GM19467 (cell line): Measurements from ENCODE around the gene CYP27C1.

Experiments used
- ATAC-seq: cut with Tn5 transposase; IDR thresholded peaks from one replicate; pipeline ENCODE4 v1.9.1; 2021; ENCODE audit warnings: mild to moderate bottlenecking, moderate library complexity; ENCODE audit not compliant: unreplicated experiment

Gene CYP27C1

DNA sequence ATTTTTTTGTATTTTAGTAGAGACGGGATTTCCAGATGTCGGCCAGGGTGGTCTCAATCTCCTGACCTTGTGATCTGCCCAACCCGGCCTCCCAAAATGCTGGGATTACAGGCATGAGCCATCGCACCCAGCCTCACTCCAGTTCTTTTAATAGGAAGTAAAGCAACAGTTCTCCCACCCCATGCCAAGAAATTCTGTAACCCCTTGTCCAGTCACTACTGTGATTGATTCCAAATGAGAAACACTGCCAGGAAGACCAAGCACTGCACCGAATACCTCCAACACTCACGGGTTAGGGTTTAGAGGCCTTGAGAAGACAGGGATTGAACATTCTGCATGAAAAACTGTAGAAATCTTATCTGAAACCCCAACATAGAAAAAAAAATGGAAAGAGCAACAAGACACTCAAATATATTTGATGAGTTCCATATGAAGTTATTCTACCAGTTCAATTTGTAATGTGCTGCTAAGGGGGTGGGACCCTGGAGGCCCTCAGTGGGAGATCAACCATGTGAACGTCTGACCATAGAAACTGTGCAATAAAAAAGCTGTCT is 65.0 kb downstream of the CYP27C1 start:
- ATAC-seq: no peak

DNA sequence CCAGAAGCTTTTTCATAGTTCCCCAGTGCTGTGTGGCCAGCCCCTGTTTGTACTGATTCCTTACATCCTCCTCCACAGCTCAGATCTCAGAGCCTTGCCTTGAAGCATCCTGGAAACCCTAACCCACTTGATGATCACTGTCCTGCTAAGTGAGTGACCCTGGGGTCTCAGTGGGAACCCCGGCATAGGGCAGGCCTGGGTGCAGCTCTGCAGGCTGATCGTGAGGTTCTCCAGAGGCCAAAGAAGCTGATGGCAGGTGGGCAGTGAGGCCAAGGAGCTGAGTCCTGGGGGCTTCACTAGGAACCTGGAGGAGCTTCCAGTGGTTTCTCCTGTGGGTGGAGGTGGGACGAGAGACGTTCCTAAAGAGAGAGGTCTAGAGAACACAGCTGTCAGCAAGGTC is 65.7 kb downstream of the CYP27C1 start:
- ATAC-seq: no peak

DNA sequence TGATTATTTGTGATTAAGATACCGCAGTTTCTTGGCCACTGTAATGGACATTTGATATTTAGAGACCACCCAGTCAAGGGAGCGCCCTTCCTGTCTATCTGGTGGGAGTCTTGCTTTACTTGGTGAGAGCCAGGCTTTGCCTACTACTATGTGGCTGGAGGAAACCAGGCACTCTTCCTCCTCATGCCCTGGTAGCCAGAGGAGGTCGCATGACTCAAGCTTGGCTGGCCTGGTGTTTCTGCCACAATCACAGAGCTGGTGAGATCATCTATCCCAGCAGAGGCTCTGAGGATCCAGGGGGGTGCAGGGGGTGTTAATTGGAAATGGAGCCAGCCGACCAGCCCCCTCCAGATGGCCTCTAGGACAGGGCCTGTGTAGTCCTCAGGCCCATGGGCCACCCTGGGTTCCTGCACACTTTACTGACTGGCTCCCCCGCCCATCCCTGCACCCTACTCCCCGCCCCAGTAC is 66.4 kb downstream of the CYP27C1 start:
- ATAC-seq: no peak

DNA sequence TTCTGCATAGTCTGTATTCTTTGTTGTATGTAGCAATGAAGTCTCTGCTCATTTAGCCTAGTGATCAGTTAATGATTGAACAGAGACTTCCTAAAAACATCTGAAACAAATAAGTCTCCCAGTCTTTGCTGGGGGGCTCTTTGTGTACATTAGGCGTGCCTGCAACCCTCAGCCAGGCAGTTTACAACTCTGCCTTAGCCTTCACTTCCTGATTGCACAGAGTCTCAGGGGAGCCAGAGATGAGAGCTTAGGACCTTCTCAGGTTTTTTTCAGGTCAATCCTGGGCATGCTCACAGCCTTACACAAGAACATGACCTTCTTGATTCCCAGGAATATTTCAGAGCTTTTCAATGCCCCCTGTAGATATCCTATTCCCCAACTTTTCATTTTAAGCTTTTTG is 69.1 kb downstream of the CYP27C1 start:
- no peak for ATAC-seq

DNA sequence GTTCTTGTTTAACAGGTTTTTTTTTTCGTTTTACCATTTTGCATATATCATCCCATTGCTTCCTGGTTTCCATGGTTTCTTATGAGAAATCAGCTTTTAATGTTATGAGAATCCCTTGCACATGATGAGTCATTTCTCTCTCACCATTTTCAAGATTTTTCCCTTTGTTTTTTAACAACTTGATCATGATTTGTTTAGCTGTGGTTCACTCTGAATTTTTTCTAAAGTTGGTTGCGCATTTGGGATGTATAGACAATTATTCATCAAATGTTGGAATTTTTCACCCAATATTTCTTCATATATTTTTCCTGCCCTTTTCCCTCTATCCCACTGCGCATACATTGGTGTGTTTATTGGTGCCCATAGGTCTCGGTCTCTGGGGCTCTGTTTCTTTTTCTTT is 70.7 kb downstream of the CYP27C1 start:
- ATAC-seq: no peak

DNA sequence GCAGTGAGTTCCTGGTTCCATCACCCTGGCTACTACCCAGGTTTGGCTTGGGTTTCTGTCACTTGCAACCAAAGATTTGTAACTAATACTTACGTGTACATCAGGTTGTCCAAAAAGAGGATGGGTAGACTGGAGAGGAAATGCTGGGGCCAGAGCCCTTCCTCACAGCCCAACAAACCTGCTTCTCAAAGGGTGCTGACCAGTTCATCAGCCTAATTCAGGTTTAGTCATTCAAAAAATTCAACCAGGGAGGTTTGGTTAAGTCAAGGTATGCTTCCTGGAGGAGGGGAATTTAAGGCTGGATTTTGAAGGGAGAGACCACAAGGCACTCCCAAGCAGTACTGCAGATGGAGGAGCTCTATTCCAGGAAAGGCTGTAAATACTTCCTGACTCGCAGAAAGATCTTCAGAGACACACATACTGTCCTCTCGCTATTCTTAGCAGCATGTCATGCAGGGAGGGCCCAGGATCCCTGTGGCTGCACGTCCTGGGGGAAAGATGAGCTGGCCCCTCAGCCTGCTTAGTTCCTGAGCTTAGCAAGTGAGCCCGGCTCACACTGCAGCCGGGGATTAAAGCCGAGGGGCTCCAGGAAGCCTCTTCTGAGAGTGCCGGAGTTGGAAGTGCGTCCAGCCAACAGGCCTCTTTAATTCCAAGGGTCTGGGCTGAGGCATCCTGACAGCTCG is 73.1 kb downstream of the CYP27C1 start:
- no peak for ATAC-seq

DNA sequence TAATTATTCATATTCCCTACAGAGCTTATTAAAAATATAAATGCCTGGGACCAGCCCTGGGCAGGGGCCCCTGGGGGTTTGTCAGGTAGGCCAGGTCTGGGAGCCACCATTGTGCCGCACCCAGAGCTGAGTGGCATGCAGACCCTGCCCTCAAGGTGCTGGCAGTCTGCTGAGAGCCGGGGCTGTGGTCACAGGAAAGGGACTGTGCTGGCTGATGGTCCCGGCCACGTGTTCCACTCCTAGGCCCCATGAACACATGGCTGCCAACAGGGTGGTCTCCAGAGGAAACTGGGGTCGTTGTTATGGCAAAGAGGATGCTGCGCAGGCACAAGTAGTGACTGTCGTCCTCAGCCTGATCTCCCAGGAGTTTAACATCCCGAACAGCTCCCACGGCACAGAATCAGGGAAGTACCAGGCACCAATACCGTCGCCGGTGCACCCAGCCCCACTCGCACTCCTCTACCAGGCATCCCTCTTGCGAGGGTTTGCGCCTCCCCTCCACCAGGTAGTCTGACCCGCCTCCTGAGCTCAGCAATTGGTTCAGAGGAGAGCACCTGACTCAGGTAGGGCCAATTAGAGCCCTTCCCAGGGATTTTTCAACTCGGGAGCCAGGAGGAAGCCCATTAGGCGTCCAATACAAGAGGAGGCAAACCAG is 73.9 kb downstream of the CYP27C1 start:
- ATAC-seq: no peak

DNA sequence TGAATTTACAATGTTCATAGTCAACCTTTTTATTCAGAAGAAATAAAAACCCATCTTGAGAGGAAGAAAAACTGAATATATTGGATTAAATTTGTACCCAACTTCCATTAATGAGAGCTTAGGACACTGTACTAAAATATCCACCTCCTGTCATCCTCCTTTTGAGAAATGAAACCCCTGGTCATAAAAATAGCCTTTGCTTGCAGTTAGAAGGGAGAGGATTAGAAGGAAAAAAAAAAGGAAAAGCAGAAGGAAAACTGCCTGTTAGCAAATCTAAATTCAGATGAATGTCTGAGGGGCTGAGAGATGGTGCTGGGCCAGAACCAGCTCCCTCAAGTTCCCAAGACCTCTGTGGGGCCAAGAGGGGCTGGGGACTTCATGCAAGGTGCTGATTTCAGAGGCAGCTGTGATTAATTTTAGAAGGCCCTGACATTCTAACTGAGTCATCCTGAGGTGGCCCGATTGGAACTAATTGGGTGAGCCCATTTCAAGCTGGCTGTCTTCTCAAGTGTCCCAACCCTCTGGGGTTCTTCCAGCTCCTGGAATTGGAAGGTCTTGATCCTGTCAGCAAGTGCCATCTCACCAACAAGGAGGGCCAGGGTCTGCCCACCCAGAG is 74.7 kb downstream of the CYP27C1 start:
- ATAC-seq: no peak

DNA sequence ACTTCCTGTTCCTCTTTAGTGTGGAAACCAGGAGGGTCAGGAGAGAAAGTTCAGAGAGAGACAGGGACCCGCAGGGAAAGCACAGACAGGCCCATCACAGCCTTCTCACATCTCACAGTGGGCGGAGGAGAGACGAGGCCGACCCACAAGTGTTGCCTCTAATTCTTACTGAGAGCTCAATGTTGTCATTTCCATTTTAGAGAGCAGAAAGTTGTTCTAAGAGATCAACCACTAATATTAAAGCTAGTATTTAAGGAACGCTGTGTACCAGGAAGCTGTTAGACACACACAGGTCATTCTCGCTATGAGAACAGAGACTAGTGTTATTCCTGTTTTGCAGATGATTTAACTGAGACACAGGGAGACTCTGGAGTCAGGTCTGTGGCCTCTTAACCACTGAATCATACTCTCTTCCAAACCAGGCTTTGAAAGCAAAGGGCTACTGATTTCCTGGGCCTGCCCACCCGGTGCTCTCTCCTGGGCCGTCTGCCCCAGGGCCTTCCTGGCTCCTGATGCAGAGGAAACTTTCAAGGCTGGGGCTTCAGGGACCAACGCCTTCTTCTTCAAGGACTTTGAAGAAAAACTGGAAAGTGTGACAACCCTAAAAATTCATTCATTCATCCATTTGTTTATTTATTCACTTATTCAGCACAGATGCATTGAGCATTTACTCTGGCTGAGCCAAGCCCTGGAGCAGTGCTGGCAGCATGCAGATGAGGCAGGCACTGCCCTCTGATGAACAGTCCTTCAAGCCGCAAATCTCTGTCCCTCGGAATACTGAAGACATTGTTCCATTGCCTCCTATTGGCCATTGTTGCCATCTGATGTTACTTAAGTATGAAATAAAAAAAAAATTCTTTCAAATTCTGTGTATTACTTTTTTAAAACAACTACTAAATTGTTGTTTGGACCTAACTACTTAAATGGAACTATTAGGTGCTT is 76.0 kb downstream of the CYP27C1 start:
- ATAC-seq: no peak

DNA sequence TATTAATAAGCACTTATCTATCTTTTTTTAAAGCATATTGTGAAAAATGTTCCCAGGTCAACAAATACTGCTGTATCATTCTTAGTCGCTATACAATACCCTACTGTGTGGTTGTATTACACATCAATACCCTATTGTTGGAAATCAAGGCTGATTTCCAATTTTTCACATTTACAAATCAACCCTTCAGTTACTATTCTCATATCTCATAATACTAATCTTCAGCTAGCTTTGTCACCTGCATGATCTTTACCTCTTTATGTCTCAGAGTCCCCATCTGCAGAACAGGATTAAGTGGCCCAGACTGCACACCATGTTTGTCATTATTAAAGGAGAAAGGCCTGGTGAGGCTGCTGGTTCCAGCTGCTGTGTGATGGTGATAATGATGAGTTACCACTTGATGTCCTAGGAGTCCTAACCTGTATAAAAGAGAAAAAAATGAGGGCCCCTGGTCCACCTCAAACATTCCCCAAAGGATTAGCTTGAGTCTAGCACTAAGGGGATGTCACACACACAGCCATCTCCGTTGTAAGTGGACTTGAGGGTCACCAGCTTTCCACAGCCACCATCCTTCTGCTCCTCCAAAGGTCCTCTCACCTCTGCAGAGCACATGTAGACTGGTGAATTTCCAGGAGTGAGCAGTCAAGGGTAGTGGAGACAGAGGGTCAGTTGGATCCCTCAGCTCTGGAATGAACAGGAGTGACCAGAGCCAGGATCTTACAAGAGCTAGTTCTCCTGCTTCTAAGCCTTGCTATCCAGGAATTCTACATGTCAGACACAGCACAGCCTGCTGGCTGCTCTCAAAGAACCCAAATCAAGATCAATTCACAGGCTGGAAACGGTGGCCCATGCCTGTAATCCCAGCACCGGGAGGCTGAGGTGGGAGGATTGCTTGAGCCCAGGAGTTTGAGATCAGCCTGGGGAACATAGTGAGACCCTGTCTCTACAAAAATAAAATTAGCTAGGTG is 77.2 kb downstream of the CYP27C1 start:
- ATAC-seq: no peak

DNA sequence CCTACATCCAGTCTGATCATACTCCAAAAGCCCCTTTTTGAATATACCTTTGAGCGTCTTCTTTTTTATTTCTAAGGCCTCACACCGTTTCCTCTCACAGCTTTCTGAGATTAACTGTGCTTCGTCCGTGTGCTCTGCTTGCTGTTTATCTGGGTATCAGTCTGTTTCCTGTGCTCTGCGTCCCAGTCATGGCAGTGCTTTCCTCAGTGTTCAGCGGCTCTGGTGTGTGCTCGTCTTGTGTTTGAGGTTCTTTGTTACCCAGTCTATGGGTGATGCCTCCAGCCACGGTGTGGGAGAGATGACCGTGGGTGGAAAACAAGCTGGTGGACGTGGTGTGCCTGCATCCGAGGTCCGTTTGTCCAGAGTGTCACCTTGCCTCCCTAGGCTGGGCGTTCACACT is 79.6 kb downstream of the CYP27C1 start:
- no peak for ATAC-seq

DNA sequence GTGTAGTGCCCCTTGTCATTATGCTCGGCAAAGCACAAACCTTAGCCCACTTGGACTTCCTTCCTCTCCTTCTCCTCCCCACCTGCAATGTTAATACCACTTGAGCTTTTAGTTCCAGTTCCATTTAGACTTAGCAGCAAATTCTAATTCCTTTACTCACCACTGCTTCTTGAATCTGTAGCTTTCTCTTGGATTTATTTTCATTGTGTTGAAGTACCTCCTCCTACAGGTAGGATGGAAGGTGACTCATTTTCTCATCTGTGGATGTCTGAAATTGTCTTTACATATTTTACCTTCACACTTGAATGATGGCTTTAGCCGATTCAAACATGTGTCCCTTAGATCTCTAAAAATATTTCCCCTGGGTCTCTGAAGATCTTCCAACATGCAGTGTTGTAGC is 80.3 kb downstream of the CYP27C1 start:
- no peak for ATAC-seq

DNA sequence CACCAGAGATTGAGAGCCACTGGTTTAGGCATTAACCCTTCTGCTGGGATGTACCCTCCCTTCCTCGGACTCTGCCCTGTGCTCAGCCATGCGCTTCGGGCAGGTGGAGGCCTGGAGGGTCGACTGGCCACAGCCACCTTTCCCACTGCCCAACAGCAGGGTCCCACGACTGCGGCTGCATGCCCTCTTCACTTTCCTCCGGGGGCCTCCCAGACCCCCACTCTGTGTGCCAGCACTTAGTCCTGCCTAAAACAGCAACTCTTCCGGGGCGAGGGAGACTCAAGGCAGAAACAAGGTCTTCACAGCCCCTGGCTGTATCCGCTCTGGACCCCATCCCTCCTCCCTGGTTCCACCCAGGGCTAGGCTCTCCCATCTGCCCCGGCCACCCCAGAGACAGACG is 81.8 kb downstream of the CYP27C1 start:
- ATAC-seq: no peak

DNA sequence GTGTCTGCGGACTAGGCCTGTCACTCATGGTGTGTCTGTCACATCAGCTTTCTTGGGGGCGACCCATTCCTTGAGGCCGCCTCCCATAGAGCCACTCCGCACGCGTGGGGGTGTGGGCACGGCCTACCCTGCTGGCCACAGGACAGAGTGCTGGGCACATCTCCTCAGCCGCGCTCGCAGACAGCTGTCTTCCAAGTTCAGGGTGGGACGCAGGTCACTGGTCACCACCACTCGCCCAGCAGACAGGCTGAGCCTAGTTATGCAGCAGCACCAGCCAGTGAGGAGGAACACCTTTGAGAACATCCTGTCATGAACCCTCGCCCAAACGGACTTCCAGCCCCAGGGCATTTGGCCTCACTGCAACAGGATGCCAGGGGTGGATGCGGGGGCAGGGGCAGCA is 82.4 kb downstream of the CYP27C1 start:
- ATAC-seq: no peak

DNA sequence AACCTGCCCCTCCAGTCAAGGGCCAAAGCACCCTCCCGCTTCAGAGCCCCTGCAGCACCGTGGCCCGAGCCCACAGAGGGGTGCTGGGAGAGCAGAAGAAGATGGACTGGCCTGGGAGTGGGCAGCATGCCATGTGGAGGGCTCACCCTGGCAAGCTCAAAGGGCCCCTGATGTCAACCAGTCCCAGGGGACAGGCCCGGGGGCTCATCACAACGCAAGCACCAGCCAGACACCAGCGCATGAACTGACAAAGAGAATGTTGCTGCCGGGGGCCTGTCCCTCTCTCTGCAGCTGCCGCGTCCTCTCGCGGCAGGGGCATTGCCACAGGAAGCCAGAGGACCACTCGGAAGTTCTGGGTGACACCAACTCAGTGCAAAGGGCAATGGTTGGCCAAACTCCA is 82.9 kb downstream of the CYP27C1 start:
- no peak for ATAC-seq

DNA sequence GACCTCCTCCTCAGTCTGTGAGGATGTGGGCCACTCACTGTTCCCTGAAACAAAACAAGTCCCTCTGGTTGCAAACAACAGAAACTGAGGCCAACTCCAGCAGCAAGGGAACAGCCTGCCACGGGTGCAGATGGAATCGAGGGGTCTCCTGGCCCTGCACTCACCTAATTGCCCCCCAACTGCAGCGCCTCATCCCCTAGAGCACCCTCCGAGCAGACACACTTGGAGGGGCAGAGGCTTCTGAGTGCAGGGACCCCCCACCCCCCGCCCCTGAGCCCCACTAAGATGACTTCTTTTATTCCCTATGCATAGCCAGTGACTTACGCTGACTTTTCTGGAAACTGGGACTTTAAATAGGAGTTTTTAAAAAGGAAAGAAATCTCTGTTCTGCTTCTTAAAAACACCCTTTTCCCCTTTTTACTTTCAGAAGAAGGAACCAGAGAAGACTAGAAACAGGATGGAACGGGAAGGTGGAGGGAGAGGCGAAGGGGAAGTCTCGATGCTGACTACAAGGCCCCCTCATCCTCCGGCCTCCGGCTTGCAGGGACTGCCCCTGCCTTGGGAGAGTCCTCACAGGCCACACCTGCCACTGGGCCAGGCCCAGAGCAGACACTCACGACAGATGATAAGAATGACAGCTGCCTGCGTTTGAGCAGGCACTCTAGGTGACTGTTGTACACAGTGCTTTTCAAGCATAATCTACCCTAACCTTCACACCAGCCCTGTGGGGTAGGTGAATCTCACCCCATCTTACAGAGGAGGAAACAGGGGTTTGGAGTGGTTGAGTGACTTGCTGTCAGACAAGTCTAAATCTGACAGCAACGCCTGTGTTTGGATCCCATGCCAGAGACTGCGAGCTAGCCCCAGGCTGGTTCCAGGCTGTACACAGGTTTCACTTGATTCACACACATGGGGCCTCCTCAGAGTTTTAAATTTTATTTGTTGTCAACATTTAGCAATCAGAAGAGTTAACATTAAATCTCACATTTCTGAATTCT is 85.0 kb downstream of the CYP27C1 start:
- no peak for ATAC-seq

DNA sequence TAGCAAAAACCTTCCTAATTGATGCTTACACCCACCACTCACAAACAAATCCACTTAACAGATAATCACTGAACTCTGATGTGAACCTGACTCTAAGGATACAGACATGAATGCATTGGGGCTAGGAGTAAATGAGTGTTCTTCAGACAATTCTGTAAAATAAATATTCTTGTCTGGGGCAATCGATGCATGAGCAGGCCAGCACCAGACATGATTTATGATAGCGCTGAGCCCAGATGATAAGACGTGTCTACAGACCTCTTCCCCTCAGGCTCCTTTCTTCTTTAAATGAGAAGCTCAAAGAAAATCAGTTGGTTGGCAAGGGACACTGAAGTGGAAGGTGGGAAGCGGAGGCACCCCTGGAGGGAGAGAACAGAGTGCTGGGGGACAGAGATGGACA is 85.9 kb downstream of the CYP27C1 start:
- no peak for ATAC-seq
